SK-N-MC (cell line): ENCODE measurements around the gene CD46.

Experiments
- EZH2 ChIP-seq: fragments of 200-600 bp; sonication (generic); IDR thresholded peaks from one replicate; pipeline ENCODE4 v1.6.1; 2017; ENCODE audit warnings: antibody characterized with exemption
- FOXP2 ChIP-seq: optimal IDR thresholded peaks from 2 replicates; pipeline ENCODE3; 2011; ENCODE audit warnings: mild to moderate bottlenecking, moderate library complexity; ENCODE audit not compliant: insufficient read depth; ENCODE audit errors: extremely low read length, control extremely low read depth
- POLR2AphosphoS5 ChIP-seq: IDR thresholded peaks from 2 replicates; pipeline ENCODE4 v1.6.1; 2012; ENCODE audit warnings: mild to moderate bottlenecking, low read depth, low read length, borderline replicate concordance

DNA sequence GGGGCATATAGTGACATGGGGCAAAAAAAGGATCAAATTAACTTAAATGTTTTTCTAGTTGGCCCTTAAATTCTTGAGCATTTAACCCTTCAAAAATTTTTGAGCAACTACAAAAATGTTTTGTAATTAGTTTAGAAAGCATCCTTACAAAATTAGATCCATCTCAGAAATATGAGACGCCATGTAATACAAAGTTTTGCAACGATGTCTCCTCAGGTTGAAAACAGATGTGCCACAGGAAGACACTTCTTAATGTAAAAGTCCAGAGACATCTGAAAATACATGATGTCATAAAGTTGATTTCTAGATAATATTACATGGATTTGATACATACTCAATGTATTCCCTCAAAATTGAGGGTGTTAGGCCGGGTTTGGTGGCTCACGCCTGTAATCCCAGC is 37.5 kb downstream of the CD46 start:
- TF ChIP-seq POLR2AphosphoS5 = no peak
- TF ChIP-seq EZH2 = no peak
- TF ChIP-seq FOXP2 = no peak
